GM18505 (cell line): Measurements from ENCODE around the gene AP2A2.

ENCODE experiments used
- ATAC-seq: cut with Tn5 transposase; IDR thresholded peaks from one replicate; pipeline ENCODE4 v1.9.1; 2021; ENCODE audit not compliant: unreplicated experiment
- POLR2A ChIP-seq: IDR thresholded peaks from 4 replicates; pipeline ENCODE4 v1.6.1; 2011; ENCODE audit warnings: borderline replicate concordance; ENCODE audit not compliant: insufficient read depth, insufficient read length; ENCODE audit errors: extremely low read depth

AP2A2 gene

DNA sequence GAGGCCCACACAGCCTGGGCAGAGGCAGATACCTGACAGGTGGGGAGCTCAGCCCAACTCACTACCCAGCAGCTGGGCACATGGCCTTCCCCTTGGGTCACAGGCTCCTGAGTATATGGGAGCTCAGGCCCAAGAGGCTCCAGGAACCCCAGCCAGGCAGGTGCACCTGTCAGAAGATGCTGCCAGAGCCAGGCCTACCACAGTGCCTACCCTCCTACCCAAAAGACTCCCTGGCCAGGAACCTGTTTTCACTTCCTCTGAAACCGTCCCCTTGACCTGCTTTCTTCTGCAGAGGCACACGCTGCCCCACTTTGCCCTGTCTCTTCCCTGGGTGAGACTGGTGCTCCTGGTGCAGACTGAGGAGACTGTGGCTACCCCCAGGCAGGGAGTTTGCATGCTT, 18.0 kb upstream of the AP2A2 start:
- no peak for TF ChIP-seq POLR2A
- no peak for ATAC-seq

DNA sequence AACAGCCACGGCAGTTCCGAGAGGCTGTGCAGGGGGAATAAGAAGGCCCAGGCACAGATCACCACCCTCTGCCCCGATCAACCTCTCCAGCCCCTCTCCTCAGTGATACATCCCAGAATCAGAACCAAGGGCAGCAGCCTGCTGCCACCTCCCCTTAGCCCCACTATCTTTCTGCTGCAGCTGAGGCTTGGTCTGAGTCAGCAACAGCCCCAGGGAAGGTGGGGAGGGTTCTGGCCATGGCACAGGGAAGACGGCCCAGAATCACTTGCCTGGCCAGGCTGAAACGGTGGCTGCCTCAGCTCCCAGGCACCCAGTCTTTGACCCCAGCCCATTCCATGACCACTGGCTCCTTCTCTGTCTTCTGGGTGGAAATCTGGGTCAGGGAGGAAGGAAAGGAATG, 17.4 kb upstream of the AP2A2 start:
- no peak for TF ChIP-seq POLR2A
- ATAC-seq = no peak

DNA sequence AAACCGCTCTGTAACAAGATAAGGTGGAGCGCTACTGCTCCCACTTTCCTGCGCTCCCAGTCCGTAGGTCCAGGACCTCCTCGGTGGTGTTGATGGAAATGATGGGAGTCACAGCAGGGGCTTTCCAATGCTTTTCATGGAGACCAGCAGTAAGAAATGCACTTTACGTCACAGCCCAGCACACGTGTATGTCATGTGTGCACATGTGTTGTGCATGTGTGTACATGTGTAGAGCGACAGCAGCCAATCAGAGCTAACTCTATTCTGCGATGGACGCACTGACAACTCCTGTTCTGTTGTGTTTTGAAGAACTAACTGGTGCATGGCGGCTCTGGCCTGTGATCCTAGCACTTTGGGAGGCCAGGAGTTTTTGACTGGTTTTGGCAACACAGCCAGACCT, 16.3 kb upstream of the AP2A2 start:
- ATAC-seq = no peak
- TF ChIP-seq POLR2A = no peak

- no peak for TF ChIP-seq POLR2A
- ATAC-seq = no peak
Observed at GRCh38 chr11:910044-910588, 15.6 kb upstream of the AP2A2 start.

DNA sequence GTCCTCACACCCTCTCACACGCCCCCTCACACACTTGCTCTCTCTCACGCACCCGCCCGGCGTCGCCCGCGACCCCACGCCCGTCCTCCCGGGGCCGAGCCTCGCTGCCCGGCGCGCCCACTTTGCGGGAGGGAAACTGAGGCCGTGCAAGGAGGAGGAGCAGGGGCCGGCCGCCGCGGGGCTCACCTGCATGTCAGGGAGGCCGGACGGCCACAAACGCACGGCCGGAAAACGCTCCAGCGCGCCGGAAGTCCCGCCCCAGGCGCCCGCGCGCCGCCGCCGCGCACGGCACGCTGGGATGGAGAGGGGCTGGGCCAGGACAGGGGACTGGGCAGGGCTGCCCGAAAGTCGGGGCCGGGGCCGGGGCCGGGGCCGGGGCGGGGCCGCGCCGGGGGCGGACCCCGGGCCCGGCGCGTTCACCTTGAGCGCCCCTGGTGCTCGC, 15.1 kb upstream of the AP2A2 start, which contains the start of gene CHID1:
TSS of gene CHID1 (minus strand) at position 222 of the 442 bp plus-strand sequence. CDS start 5,994 bp downstream, outside the sequence.
- TF ChIP-seq POLR2A = peak; percentile 82
- peak; percentile 82 for ATAC-seq

GRCh38 chr11:911031-911889, 14.4 kb upstream of the AP2A2 start:
- peak; percentile 66 for TF ChIP-seq POLR2A
- ATAC-seq = peak; percentile 38

DNA sequence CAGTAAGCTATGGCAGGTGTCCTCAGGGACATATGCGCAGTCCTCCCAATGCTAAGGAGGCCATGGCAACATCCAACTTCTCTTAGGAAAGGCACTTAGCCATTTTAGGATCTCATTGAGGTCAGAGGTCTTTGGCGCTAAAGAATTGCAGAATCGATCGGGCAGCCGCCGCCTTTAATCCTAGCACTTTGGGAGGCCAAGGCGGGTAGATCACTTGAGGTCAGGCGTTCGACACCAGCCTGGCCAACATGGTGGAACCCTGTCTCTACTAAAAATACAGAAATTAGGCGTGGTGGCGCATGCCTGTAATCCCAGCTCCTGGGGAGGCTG, 13.8 kb upstream of the AP2A2 start:
- no peak for ATAC-seq
- TF ChIP-seq POLR2A = no peak

DNA sequence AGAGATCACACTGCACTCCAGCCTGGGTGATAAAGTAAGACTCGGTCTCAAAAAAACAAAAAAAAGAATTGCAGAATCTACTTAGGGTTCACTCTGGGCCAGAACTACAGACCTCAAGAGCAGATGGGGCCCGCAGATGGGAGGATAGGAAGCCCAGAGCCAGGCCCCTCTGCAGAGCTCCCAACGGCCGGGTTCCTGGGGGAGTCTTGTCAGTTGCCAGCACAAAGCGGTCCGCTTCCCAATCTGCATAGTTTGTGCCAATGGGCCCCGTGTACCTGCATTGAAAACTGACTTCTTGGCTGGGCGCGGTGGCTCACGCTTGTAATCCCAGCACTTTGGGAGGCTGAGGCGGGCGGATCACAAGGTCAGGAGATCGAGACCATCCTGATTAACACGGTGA, 13.4 kb upstream of the AP2A2 start:
- no peak for ATAC-seq
- no peak for TF ChIP-seq POLR2A

DNA sequence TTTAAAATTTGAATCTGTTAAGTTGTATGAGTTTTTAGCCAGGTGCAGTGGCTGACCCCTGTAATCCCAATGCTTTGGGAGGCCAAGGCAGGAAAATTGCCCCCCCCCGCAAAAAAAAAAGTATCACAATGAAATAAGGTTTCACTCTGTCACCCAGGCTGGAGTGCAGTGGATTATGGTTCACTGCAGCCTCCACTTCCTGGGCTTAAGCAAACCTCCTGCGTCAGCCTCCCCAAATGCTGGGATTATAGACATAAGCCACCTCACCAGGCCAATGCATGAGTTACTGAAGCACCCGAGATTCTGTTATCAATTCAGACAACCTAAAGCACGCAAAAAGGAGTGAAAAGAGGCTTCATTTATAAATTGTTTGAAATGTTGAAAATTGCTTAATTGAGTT, 12.6 kb upstream of the AP2A2 start:
- no peak for TF ChIP-seq POLR2A
- no peak for ATAC-seq

DNA sequence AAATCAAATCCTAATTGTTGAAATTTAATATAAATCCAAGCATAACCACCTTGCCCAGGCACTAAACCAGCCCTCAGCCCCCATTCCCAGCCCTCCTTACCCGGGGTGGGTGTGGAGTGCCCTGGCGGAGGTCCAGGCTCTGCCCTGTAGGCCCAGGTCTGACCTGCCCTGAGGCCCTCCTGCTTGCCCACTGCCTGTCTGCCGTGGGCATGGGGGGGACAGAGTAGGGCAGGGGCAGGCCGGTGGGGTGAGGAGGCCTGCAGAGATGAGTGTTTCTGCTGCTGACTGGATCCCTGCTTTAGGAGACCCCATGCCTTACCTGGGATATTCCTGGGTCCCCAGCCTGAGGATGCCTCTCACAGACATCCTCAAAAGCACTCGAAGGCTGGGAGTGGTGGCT, 11.5 kb upstream of the AP2A2 start:
- no peak for ATAC-seq

DNA sequence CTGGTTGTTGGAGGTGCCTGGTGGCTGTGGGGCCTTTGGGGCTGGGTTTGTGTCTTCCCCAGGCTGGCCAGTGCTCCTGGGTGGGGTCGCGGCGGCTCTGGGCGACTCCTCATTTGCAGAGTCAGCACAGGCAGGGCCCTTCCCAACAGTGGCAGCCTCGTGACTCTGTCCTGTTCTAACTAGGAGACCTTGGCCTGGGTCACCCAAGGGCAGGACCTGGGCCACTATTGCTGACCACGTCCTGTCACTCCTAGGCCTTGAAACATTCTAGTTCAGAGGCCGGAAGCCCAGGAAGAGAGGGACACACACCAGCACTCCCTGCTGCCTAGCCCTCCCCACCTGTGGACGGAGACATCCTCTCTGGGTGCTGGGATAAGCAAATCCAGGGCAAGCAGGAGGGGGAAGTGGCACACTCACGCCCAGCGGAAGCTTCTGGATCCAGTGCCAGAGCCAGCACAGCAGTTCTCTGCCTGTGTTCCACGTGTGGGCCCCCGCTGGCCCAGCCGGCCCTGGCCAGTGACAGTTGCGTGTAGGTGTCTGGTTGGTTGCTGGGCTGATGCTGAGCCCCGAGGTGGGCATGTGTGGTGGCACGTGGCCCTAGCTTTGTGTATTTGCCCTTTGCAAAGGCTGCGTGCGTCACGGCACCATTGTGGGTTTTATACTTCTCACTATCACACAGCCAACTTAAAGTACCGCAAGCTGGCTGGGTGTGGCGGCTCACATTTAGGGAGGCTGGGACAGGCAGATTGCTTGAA, 10.7 kb upstream of the AP2A2 start:
- no peak for ATAC-seq
- TF ChIP-seq POLR2A = no peak

More for the DNA sequence above, 11.5 kb upstream of the AP2A2 start:
- TF ChIP-seq POLR2A = no peak

DNA sequence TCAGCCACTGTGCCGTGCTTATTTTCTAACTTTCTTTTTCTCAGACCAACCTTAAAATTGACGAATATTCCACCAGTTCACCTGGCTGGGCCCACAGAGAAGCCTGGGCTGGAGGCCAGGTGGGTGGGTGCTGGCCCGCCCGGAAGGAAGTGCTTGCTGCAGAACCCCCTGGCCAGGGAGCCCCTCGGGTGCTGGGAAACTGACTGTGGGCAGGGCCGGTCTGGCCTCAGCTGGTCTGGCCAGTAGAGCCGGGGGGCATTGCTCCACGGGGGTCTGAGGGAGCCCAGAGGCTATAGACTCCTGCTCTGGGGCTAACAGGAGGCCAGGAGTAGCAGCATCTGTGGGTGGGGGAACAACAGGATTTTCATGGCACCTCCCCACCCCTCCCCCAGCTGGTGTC, 8.2 kb upstream of the AP2A2 start:
- ATAC-seq = no peak
- no peak for TF ChIP-seq POLR2A

DNA sequence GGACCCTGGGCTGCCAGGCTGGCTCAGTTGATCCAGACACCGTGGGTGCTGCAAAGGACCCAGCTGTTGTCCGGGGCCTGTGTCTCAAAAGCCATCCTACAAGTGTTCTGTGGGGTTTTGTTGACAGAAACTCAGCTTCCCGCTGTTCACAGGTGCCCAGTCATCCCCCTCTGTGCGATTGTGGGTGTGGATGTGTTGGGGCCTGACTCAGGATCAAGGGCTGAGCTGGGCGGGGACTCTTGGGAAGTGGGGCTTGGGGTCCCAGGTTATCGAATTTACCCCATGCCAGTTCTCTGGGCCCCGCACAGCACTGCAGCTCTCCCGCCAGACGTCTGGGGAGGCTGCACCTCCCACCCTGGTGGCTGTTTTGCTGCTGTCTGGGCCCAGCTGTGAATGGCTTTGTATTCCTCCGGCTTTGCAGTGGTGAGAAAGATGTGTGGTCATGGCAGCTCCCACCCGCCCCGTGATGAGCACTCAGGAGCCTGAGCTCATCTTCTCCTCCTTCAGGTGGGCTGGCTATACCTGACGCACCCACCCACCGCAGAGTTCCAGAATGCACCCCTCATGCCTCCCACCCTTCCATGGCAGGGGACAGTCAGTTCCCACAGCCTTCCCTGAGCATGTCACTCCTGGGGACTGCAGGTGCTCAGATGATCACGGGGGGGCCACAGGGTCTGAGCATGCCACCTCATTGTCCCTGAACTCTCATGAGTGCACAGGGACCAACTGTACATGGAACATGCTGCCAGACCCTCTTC, 3.6 kb upstream of the AP2A2 start:
- no peak for TF ChIP-seq POLR2A
- ATAC-seq = no peak
